GM19395 (cell line): ENCODE measurements around the gene FGB.
A peak's percentile ranks its signal among the peaks of the same experiment; 100 is the strongest.

Source experiments
- ATAC-seq: cut with Tn5 transposase; IDR thresholded peaks from one replicate; pipeline ENCODE4 v1.9.1; 2021; ENCODE audit warnings: mild to moderate bottlenecking, moderate library complexity; ENCODE audit not compliant: unreplicated experiment

FGB gene

DNA sequence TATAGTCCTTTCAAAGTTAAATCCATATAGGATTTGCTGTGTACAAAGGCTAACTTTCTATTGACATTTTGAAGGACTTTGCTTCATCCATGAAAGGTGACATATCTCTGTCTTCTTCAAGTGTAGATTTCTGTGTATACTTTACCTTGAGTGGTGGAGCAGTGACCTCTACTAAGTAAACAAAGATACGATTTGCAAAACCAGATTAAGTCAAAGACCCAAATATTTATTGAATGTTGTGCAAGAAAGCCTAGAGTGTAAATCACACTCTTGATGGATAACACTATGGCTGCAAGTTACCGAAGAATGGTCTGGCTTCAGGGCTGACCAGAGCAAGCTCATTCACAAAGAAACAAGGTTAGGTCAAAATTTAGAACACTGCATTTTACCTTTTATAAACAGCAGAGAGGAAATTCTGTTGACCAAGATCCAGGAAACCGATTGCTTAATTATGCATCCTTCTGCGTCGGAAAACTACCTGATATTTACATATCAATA, 55.1 kb downstream of the FGB start:
- ATAC-seq = no peak

DNA sequence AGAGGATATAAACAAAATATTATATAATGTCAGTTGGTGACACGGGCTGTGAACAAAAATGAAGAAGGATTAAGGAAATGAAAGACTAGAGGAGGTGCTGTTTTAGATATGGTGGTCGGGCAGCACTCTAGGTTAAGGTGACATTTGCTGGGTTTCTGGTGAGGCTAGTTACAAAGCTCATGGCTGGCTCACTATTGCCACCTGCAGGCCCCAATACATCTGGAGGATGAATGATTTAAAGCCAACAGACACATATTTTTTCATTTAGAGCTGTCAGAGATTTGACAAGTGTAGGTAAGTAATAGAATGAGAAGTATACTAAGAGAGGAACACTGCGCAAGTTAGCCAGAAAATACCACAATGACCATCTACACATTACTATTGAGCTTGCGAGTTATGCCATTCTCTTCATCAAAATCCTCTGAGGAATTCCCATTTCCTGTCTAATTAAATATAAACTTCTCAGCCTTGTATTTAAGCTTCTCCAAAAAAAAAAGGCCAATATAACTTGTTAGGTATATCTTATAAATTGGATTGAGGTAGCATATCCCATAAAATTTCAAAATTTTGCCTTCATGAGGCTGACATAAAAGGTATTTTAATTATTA, 56.0 kb downstream of the FGB start:
- peak; percentile 71 for ATAC-seq

DNA sequence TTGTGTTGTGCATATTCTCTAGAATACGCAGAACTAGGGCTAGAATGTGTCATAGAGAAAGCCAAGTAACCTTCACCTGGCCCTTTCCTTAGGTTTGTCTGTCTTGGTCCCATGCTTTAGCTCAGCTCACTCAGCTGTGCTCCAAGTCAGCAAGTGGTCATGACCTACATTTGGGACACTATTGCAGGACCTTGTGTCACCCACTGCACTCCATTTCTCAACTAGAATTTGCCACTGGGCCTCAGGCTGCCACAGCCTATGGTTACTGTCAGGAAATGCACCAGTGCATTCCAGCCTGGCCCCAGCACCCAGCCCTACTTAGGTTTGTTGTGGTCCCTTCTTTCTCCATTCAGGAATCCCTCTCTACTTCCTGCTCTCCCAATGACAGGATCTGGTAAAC, 57.3 kb downstream of the FGB start:
- no peak for ATAC-seq
